ENCODE results near the gene PIGK.

Gene PIGK

GRCh38 chr1:77139389-77139788 lies 79.8 kb downstream of the PIGK start:
- H3K79me2 ChIP-seq (ENCODE audit: insufficient read depth, low read length): no peaks in the 10 kb centered on the region
- TF ChIP-seq CTCF (IDR thresholded peaks at IDR 0.05; ENCODE audit: low read length) (no peak), EZH2 (IDR thresholded peaks at IDR 0.05; ENCODE audit: borderline replicate concordance, low read length) (no peak)
- H2AFZ ChIP-seq (ENCODE audit: low read length): no peak overlapping the region
- H3K9me2 ChIP-seq (ENCODE audit: low read depth, low read length): no peaks in the 10 kb centered on the region
- H3K9ac ChIP-seq (ENCODE audit: low read length): no peak overlapping the region
- H3K4me1 ChIP-seq (ENCODE audit: insufficient read depth, low read length, severe bottlenecking): no peaks in the 10 kb centered on the region
- H3K27ac ChIP-seq (ENCODE audit: low read depth, low read length, poor library complexity, severe bottlenecking): no peak overlapping the region
- no peaks in the 10 kb centered on the region for H3K36me3 ChIP-seq (ENCODE audit: insufficient read depth, low read length)
- H3K4me2 ChIP-seq (ENCODE audit: low read length): no peak overlapping the region
- no peaks in the 10 kb centered on the region for H3F3A ChIP-seq (ENCODE audit: insufficient read depth, low read length)
- H4K20me1 ChIP-seq (ENCODE audit: insufficient read depth, low read length): no peaks in the 10 kb centered on the region
- H3K9me3 ChIP-seq (ENCODE audit: low read length): no peaks in the 10 kb centered on the region
- no peak overlapping the region for H3K4me3 ChIP-seq (ENCODE audit: low read depth, low read length, poor library complexity, severe bottlenecking)
- no peaks in the 10 kb centered on the region for H3K27me3 ChIP-seq (ENCODE audit: insufficient read depth, low read length)

- Histone ChIP-seq H4K20me1 (ENCODE audit: insufficient read depth, low read length) (no peaks in the 10 kb centered on the region), H3K27me3 (ENCODE audit: insufficient read depth, low read length) (no peaks in the 10 kb centered on the region), H3K79me2 (ENCODE audit: insufficient read depth, low read length) (no peaks in the 10 kb centered on the region), H3K9me3 (ENCODE audit: low read length) (no peaks in the 10 kb centered on the region), H3K4me2 (ENCODE audit: low read length) (no peak overlapping the region), H2AFZ (ENCODE audit: low read length) (no peak overlapping the region), H3K4me1 (ENCODE audit: insufficient read depth, low read length, severe bottlenecking) (no peaks in the 10 kb centered on the region), H3K36me3 (ENCODE audit: insufficient read depth, low read length) (no peaks in the 10 kb centered on the region), H3F3A (ENCODE audit: insufficient read depth, low read length) (0 out of 2 replicates have a peak, but pooled peaks cover 2% of the 10 kb centered on the region), H3K9me2 (ENCODE audit: low read depth, low read length) (no peaks in the 10 kb centered on the region), H3K9ac (ENCODE audit: low read length) (no peak overlapping the region), H3K27ac (ENCODE audit: low read depth, low read length, poor library complexity, severe bottlenecking) (no peak overlapping the region), H3K4me3 (ENCODE audit: low read depth, low read length, poor library complexity, severe bottlenecking) (no peak overlapping the region)
- no peak for TF ChIP-seq CTCF (IDR thresholded peaks at IDR 0.05; ENCODE audit: low read length)
- no peak for TF ChIP-seq EZH2 (IDR thresholded peaks at IDR 0.05; ENCODE audit: borderline replicate concordance, low read length)
These were observed 84.9 kb downstream of the PIGK start for GRCh38 chr1:77134359-77134758.

GRCh38 chr1:77133731-77134358 lies 85.4 kb downstream of the PIGK start:
- no peak overlapping the region for H3K4me3 ChIP-seq (ENCODE audit: low read depth, low read length, poor library complexity, severe bottlenecking)
- H3K9me3 ChIP-seq (ENCODE audit: low read length): no peaks in the 10 kb centered on the region
- H3F3A ChIP-seq (ENCODE audit: insufficient read depth, low read length): 0 out of 2 replicates have a peak, but pooled peaks cover 2% of the 10 kb centered on the region
- H3K9ac ChIP-seq (ENCODE audit: low read length): no peak overlapping the region
- H3K9me2 ChIP-seq (ENCODE audit: low read depth, low read length): no peaks in the 10 kb centered on the region
- no peak overlapping the region for H2AFZ ChIP-seq (ENCODE audit: low read length)
- no peak overlapping the region for H3K4me2 ChIP-seq (ENCODE audit: low read length)
- no peaks in the 10 kb centered on the region for H3K79me2 ChIP-seq (ENCODE audit: insufficient read depth, low read length)
- H3K27me3 ChIP-seq (ENCODE audit: insufficient read depth, low read length): no peaks in the 10 kb centered on the region
- H3K4me1 ChIP-seq (ENCODE audit: insufficient read depth, low read length, severe bottlenecking): no peaks in the 10 kb centered on the region
- H3K27ac ChIP-seq (ENCODE audit: low read depth, low read length, poor library complexity, severe bottlenecking): no peak overlapping the region
- TF ChIP-seq CTCF (IDR thresholded peaks at IDR 0.05; ENCODE audit: low read length) (no peak), EZH2 (IDR thresholded peaks at IDR 0.05; ENCODE audit: borderline replicate concordance, low read length) (no peak)
- no peaks in the 10 kb centered on the region for H4K20me1 ChIP-seq (ENCODE audit: insufficient read depth, low read length)
- no peaks in the 10 kb centered on the region for H3K36me3 ChIP-seq (ENCODE audit: insufficient read depth, low read length)
